GM18861 (cell line): Measurements from ENCODE around the gene CDK18.

ENCODE experiments used
- ATAC-seq: cut with Tn5 transposase; IDR thresholded peaks from one replicate; pipeline ENCODE4 v1.9.1; 2021; ENCODE audit not compliant: unreplicated experiment

Gene CDK18

GRCh38 chr1:205521686-205522085 lies 17.2 kb downstream of the CDK18 start:
- no peak for ATAC-seq

- no peak for ATAC-seq
Observed at GRCh38 chr1:205522692-205523091, 18.2 kb downstream of the CDK18 start.

- no peak for ATAC-seq
Observed at GRCh38 chr1:205523261-205523890, 18.9 kb downstream of the CDK18 start.

- ATAC-seq = no peak
Observed at GRCh38 chr1:205523891-205524793, 19.7 kb downstream of the CDK18 start.

- no peak for ATAC-seq
Observed at GRCh38 chr1:205524794-205525101, 20.3 kb downstream of the CDK18 start.

- ATAC-seq = no peak
Observed at GRCh38 chr1:205525495-205526285, 21.2 kb downstream of the CDK18 start.

GRCh38 chr1:205526431-205526830 lies 22.0 kb downstream of the CDK18 start:
- no peak for ATAC-seq

GRCh38 chr1:205527931-205528330 lies 23.5 kb downstream of the CDK18 start:
- ATAC-seq = no peak

- no peak for ATAC-seq
Observed at GRCh38 chr1:205528446-205528886, 24.0 kb downstream of the CDK18 start.

- ATAC-seq = no peak
Observed at GRCh38 chr1:205528887-205529825, 24.7 kb downstream of the CDK18 start.

- ATAC-seq = no peak
Observed at GRCh38 chr1:205530116-205530515, 25.6 kb downstream of the CDK18 start.

- no peak for ATAC-seq
Observed at GRCh38 chr1:205531191-205532025, 26.9 kb downstream of the CDK18 start.

GRCh38 chr1:205532026-205532898 lies 27.8 kb downstream of the CDK18 start:
- no peak for ATAC-seq

- no peak for ATAC-seq
Observed at GRCh38 chr1:205532996-205533735, 28.7 kb downstream of the CDK18 start.

- no peak for ATAC-seq
Observed at GRCh38 chr1:205533748-205534443, 29.4 kb downstream of the CDK18 start.

GRCh38 chr1:205534444-205534985 lies 30.0 kb downstream of the CDK18 start:
- ATAC-seq = no peak

- ATAC-seq = no peak
Observed at GRCh38 chr1:205535096-205535495, 30.6 kb downstream of the CDK18 start.
